Aorta (tissue), 5 donors: ENCODE data around the gene PPP1R3E. TPM values are rescaled to one million over a fixed set of nuclear protein-coding genes. Genes with fewer than 3 reads are reported as not detected.
A peak's percentile ranks its signal among the peaks of the same experiment; 100 is the strongest.
"Not testable (repeated sequence)": the region's sequence is repeated elsewhere in the genome, so short reads cannot be mapped to it uniquely, and the experiment has no call there.

ENCODE experiments used
- ATAC-seq: fragments of 200-7000 bp; cut with Tn5 transposase; one replicate; pipeline ENCODE4 v1.9.1; 2022; ENCODE audit warnings: moderate library complexity; ENCODE audit not compliant: low FRiP score
- DNase-seq, 2 donors: peaks; one replicate each; pipeline ENCODE4 v3.0.0-alpha.2; 2020
- H3K27ac ChIP-seq, 2 donors: one replicate each; pipeline ENCODE4 v1.5.1; 2013; ENCODE audit warnings: low read length in 2 of 2, mild to moderate bottlenecking in 2 of 2, moderate library complexity in 2 of 2, control low read depth in 1 of 2, inconsistent platforms in 1 of 2, low read depth in 1 of 2
- H3K27me3 ChIP-seq, 2 donors: one replicate each; pipeline ENCODE4 v1.6.1; 2013; ENCODE audit warnings: control low read depth in 1 of 2, low read length in 1 of 2, mild to moderate bottlenecking in 1 of 2, moderate library complexity in 1 of 2; ENCODE audit not compliant: insufficient read depth in 2 of 2, control insufficient read depth in 1 of 2
- H3K36me3 ChIP-seq, 2 donors: one replicate each; pipeline ENCODE4 v1.6.1; 2013; ENCODE audit warnings: control low read depth in 1 of 2, low read length in 1 of 2, mild to moderate bottlenecking in 1 of 2; ENCODE audit not compliant: insufficient read depth in 2 of 2, control insufficient read depth in 1 of 2
- H3K4me1 ChIP-seq, 2 donors: one replicate each; pipeline ENCODE4 v1.6.1; 2013; ENCODE audit warnings: low read length in 2 of 2, control low read depth in 1 of 2, mild to moderate bottlenecking in 1 of 2, moderate library complexity in 1 of 2; ENCODE audit not compliant: insufficient read depth in 2 of 2, control insufficient read depth in 1 of 2
- H3K4me3 ChIP-seq, 2 donors: one replicate each; pipeline ENCODE4 v1.5.1; 2013; ENCODE audit warnings: low read length in 2 of 2, control low read depth in 1 of 2, mild to moderate bottlenecking in 1 of 2
- H3K9me3 ChIP-seq: one replicate; pipeline ENCODE4 v1.6.1; 2013; ENCODE audit warnings: mild to moderate bottlenecking, low read length; ENCODE audit not compliant: control insufficient read depth
- WGBS, 2 donors: extraction: QIAGEN DNeasy Blood & Tissue Kit; methylation state at CpG; one replicate each; pipeline ENCODE4 v1.1.7; 2013; 5-methylcytosine and 5-hydroxymethylcytosine counted together
- intact Hi-C, 2 donors: fragments of 100-400 bp; cut with DNase I; formaldehyde crosslinking; loops; one replicate each; pipeline versions ENCODE4 v1.14.2 to v1.15.0; 2022
- polyA plus RNA-seq, 2 donors: library from polyadenylated mRNA; stranded (reverse); fragments of 200-250 nt; gene quantifications; one replicate each; pipeline ENCODE4 v1.2.3, GENCODE V29; 2013
- total RNA-seq, 2 donors: library from RNA; stranded (reverse); fragmentation: NEBNext Ultra II Directional; extraction: Animal tissue kit (Norgen Biotek cat#: 25700); gene quantifications; one replicate each; pipeline ENCODE4 v1.2.1, GENCODE V29; 2021
- donor health status: healthy with polysubstance abuse.
- donor health status: Bipolar disorder and iron deficiency.
- donor health status: DM: no; HTN: no; CAD: no.
- donor health status: DM: no; HTN: no; CAD: no.
- donor health status: DM: yes; HTN: yes; CAD: no.

Gene PPP1R3E
- total and polyA plus RNA-seq, 4 donors: 4.9 to 13.8 (median 11.3) TPM

DNA sequence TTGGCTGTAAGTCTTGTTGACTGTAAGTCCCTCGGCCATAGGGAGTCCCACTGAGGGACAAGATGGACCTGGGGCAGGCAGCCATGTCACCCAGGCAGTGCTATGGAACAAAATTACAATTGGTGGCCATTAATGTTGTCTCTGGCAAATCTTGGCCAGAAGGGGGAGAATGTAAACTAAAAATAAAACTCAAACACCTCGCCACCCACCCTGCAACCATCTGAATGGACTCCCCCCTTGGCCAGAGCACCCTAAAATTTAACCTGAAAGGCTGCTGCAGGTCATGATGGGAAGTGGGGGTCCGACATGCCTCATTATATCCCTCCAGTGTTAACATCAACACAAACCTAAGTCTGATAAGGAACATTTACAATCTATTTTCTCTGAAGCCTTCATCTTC lies 41.8 kb upstream of the PPP1R3E start:
- H3K36me3 ChIP-seq: no peaks in the 10 kb centered on the region
- no peak for DNase-seq
- ATAC-seq: no peak
- H3K4me1 ChIP-seq: no peaks in the 10 kb centered on the region
- WGBS, 2 donors: 50 to 55% methylated on average over 3 of the region's 3 CpGs
- no peak overlapping the region for H3K4me3 ChIP-seq
- no peak overlapping the region for H3K27ac ChIP-seq
- H3K9me3 ChIP-seq: no peaks in the 10 kb centered on the region
- intact Hi-C loops: no loop called here
- no peaks in the 10 kb centered on the region for H3K27me3 ChIP-seq

DNA sequence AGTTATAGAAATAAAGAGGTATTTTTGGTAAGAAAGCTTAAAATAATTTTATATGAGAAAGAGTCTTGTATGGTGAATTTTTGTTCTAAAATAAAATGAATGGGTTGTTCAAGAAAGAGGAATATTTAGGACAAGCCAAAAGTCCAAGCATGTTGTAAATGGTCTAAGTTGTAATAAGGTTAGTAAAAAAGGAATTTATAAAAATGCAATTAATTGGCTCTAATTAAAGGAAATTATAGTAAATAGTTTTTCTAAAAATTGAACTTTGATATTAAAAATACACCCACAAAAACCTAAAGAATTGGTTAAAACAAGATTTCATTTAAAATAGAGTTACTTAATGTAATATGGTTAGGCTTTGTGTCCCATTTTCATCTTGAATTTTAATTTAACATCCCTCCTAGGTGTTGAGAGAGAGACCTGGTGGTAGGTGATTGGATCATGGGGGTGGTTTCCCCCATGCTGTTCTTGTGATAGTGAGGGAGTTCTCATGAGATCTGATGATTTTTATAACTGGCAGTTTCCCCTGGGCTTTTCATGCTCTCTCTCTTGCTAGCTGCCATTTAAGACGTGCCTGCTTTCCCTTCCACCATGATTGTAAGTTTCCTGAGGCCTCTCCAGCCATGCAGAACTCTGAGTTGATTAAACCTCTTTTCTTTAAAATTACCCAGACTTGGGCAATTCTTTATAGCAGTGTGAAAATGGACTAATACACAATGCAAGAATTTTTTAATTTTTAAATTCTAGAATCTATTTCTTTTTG lies 37.0 kb upstream of the PPP1R3E start:
- Histone ChIP-seq H3K27me3 (no peaks in the 10 kb centered on the region), H3K9me3 (no peaks in the 10 kb centered on the region), H3K27ac (no peak overlapping the region), H3K4me3 (no peak overlapping the region), H3K4me1 (no peaks in the 10 kb centered on the region), H3K36me3 (no peaks in the 10 kb centered on the region)
- intact Hi-C loops: no loop called here
- DNase-seq (no peak), ATAC-seq (no peak)
- WGBS, 2 donors: 88 to 91% methylated on average over 1 of the region's 1 CpG

GRCh38 chr14:23335623-23336022 lies 33.0 kb upstream of the PPP1R3E start:
- Histone ChIP-seq H3K36me3 (no peaks in the 10 kb centered on the region), H3K27ac (no peak overlapping the region), H3K4me1 (no peaks in the 10 kb centered on the region), H3K4me3 (no peak overlapping the region), H3K9me3 (no peaks in the 10 kb centered on the region), H3K27me3 (no peaks in the 10 kb centered on the region)
- ATAC-seq: no peak
- no peak for DNase-seq
- intact Hi-C loops: no loop called here
- 87 to 89% methylated on average over 5 of the region's 5 CpGs for WGBS, 2 donors

DNA sequence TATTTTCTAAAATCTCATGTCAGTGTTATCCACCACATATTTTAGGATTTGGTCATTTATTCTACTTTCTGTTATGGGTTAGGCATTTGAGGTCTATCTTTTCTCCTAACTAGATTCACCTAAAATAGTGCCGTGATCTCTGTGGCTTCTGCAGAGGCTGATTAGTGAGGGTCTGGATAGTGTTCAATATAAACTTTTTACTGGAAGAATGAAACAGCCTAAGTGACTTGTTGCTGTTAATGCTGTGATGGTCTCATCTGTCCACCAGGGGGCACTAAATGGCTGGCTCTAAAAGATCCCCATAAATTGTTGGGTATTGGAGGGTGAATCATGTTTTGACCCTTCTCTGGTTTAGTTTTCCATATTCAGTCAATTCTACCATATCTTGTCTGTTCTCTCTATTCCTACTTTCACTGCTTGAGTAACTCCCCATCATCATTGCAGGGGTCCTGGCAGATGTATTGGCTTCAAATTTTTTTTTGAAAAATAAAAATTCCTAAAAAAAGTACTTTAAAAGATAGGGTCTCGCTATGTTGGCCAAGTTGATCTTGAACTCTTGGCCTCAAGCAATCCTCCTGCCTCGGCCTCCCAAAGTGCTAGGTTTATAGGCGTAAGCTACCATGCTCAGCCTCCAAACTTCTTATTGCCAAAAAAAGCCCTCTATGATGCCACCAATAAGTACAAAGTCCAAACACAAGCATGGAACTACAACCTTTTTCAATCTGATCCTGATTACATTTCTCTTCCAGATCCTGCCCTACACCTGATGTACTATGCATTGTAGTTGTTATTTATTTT lies 25.5 kb upstream of the PPP1R3E start:
- Histone ChIP-seq H3K27ac (no peak overlapping the region), H3K27me3 (no peaks in the 10 kb centered on the region), H3K9me3 (no peaks in the 10 kb centered on the region), H3K4me3 (no peak overlapping the region), H3K4me1 (no peaks in the 10 kb centered on the region), H3K36me3 (peaks cover under 1 to 7% of the 10 kb centered on the region in 2 donors)
- 25 to 28% methylated on average over 4 of the region's 4 CpGs for WGBS, 2 donors
- intact Hi-C loops: loop anchor here (1.0 to 10.0 kb wide), 5 partner anchors 52 to 237 kb away; partner anchors contain the start of genes AP1G2 (in 1 of the 2), THTPA (in 1 of the 2) and ZFHX2 (in 1 of the 2)
- ATAC-seq (peak; percentile 87), DNase-seq (no peak)

GRCh38 chr14:23326491-23327332 lies 24.1 kb upstream of the PPP1R3E start:
- no peaks in the 10 kb centered on the region for H3K9me3 ChIP-seq
- ATAC-seq: no peak
- intact Hi-C loops: loop anchor here (2.0 to 10.0 kb wide), 4 partner anchors 56 to 238 kb away; partner anchors contain the start of genes AP1G2 (in 1 of the 2), THTPA (in 1 of the 2) and ZFHX2 (in 1 of the 2)
- H3K4me1 ChIP-seq: no peaks in the 10 kb centered on the region
- peaks cover 2 to 7% of the 10 kb centered on the region in 2 donors for H3K36me3 ChIP-seq
- WGBS, 2 donors: 68 to 72% methylated on average over 13 of the region's 13 CpGs
- no peak overlapping the region for H3K4me3 ChIP-seq
- H3K27me3 ChIP-seq: no peaks in the 10 kb centered on the region
- no peak for DNase-seq
- H3K27ac ChIP-seq: no peak overlapping the region

- ATAC-seq, H3K9me3 ChIP-seq, H3K4me1 ChIP-seq, H3K4me3 ChIP-seq, H3K27me3 ChIP-seq, H3K27ac ChIP-seq, H3K36me3 ChIP-seq, DNase-seq: not testable (repeated sequence)
- intact Hi-C loops: loop anchor here (2.0 to 10.0 kb wide), 4 partner anchors 57 to 239 kb away; partner anchors contain the start of genes AP1G2 (in 1 of the 2), THTPA (in 1 of the 2) and ZFHX2 (in 1 of the 2)
- WGBS, 2 donors: 93 to 95% methylated on average over 5 of the region's 5 CpGs
Observed at GRCh38 chr14:23325746-23326145, 23.1 kb upstream of the PPP1R3E start.

GRCh38 chr14:23324993-23325392 lies 22.3 kb upstream of the PPP1R3E start:
- H3K27me3 ChIP-seq: no peaks in the 10 kb centered on the region
- H3K4me3 ChIP-seq: no peak overlapping the region
- no peak overlapping the region for H3K27ac ChIP-seq
- no peak for ATAC-seq
- no peaks in the 10 kb centered on the region for H3K9me3 ChIP-seq
- H3K36me3 ChIP-seq: peaks cover 2 to 7% of the 10 kb centered on the region in 2 donors
- DNase-seq: no peak
- no peaks in the 10 kb centered on the region for H3K4me1 ChIP-seq
- 73 to 79% methylated on average over 7 of the region's 7 CpGs for WGBS, 2 donors
- intact Hi-C loops: loop anchor here (5.0 to 10.0 kb wide), 5 partner anchors 42 to 240 kb away; partner anchors contain the start of genes AP1G2 (in 1 of the 2), EFS (in 1 of the 2), NGDN (in 1 of the 2) and THTPA (in 1 of the 2)

DNA sequence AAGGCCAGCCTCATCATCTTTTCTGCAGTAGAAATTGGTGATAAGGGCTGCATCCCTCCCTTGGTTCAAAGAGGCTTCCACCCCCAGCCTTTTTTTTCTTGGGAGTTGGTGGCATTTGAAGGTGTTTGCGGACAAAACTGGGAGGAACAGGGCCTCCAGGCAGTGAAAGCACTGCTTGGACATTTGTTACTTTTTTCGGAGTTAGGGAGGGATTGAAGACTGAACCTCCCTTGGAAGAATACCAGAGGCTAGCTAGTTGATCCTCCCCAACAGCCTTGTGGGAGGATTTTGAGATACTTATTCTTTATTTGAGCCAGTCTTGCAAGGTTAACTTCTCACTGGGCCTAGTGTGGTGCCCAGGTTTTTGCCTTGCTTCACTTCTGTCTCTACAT lies 21.8 kb upstream of the PPP1R3E start:
- H3K27ac ChIP-seq: no peak overlapping the region
- no peaks in the 10 kb centered on the region for H3K9me3 ChIP-seq
- H3K36me3 ChIP-seq: peaks cover 2 to 7% of the 10 kb centered on the region in 2 donors
- no peaks in the 10 kb centered on the region for H3K27me3 ChIP-seq
- no peak overlapping the region for H3K4me3 ChIP-seq
- DNase-seq (no peak), ATAC-seq (no peak)
- WGBS, 2 donors: 79 to 82% methylated on average over 2 of the region's 2 CpGs
- no peaks in the 10 kb centered on the region for H3K4me1 ChIP-seq
- intact Hi-C loops: loop anchor here (5.0 to 10.0 kb wide), 4 partner anchors 43 to 240 kb away; partner anchors contain the start of genes AP1G2 (in 1 of the 2), EFS (in 1 of the 2), NGDN (in 1 of the 2) and THTPA (in 1 of the 2)
